Head of caudate nucleus (tissue), 42 donors: ENCODE measurements around the gene WDR4.
"Not testable (repeated sequence)": the region's sequence is repeated elsewhere in the genome, so short reads cannot be mapped to it uniquely, and the experiment has no call there.

Experiments
- DNase-seq, 42 donors: peaks; one replicate each; pipeline versions ENCODE4 v3.0.0 to v3.0.0-alpha.2; 2020 to 2021; ENCODE audit warnings: mixed read lengths in 7 of 42
- intact Hi-C: fragments of 100-400 bp; cut with DNase I; formaldehyde crosslinking; loops from one replicate; pipeline ENCODE4 v1.15.0; 2022

WDR4 gene

DNA sequence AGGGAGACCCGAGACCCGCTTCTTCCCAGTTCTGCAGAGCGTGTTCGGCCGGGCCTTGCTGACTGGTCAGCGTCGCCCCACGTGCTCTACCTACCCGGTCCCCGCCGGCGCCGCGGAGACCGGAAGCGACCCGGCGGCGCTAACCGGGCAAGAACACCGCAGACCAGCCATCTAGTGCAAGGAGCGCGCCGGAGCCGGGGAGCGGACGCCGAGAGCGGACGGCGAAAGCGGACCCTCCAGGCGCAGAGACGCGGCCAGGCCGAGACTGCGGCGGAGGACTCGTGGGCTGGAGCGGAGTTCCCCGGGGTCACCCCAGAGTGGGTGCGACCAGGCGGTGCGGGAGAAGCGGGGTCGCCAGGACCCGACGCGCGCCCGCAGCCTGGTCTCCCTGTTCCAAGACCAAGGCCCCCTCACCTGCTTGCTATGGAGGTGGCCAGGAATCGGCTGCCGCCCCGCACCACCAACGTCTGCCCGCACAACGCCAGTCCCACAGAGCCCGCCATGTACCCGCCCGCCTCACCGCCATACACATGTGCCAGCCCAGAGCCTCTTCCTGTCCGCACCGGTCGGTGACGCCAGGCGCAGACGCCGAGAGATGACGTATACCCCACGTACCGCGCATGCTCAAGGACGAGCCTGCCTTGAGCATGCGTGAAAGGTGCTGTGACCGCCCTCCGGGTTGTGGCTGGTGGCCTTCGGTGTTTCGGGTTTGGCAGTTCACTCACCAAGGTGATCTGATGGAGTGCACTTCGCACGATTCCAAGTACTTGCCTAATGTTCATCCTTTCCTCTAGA lies at the start of gene WDR4:
WDR4 (minus strand) TSS at position 547 of the 795 bp plus-strand sequence; CDS start at position 503, 44 bp downstream.
- DNase-seq = peak; percentile 87 to 98 (median 93)
- intact Hi-C loops = loop anchor here (1.0 to 10.0 kb wide), 2 partner anchors 14 to 874 kb away; partner anchors contain the start of gene NDUFV3

DNA sequence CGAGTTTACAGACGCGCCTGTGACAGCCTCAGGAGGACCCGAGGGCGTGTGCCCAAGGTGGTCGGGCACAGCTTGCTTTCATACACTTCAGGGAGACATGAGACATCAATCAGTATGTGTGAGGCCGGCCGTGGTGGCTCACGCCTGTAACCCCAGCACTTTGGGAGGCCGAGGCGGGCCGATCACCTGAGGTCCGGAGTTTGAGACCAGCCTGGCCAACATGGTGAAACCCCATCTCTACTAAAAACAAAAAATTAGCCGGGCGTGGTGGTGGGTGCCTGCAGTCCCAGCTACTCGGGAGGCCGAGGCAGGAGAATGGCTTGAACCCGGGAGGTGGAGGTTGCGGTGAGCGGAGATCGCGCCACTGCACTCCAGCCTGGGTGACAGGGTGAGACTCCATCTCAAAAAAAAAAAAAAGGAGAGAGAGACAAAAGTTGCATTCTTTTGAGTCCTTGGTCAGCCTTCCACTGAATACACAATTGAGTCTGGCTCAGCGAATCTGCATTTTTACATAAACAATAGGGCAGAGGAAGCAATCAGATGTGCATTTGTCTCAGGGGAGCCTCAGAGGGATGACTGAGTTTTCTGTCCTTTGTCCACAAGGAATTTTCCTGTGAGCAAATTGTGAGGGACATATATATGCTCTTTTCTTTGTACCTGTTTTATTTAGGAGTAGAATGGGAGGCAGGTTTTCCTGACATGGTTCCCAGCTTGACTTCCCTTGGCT lies 48.3 kb upstream of the WDR4 start:
- intact Hi-C loops = loop anchor here (5.0 kb wide), 1 partner anchor 45 kb away; the partner anchor contains the start of gene PKNOX1
- peak in 15 of 42 donors; percentile 8 to 71 (median 33) for DNase-seq

DNA sequence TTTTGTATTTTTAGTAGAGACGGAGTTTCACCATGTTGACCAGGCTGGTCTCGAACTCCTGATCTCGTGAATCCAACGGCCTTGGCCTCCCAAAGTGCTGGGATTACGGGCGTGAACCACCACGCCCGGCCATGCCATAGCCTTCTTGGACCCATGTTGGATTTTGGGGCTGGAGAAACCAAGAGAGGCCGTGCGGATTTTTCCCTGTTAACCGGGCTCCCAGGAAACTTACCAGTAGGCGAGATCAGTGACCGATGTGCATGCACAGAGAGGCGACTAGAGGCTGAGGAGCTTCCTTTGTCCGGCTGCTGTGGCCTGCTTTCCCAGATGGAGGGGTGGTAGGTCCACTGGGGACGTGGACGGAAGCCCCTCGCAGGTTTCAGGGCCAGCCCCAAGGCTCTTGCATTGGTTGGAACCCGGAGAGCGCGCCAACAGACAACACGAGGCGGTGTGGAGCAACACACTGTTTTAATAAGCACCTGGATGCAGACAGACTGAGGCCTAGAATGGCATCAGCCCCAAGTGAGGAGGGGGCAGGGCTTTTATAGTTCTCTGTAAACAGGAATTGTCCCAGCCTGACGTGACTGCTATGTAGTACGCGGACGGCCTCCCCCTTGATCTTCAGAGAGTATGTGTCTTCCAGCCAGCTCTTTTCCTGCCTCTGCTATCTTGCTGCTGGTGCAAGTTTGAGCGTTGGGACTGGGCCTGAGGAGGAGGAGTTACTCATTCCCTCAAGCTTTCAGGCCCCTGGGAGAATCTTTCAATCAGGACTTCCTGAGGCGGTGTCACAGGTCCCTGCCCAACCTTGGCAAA lies 46.0 kb upstream of the WDR4 start, which contains the start of gene ERVH48-1:
ERVH48-1 (minus strand) TSS at position 517 of the 813 bp plus-strand sequence. CDS start 6,624 bp downstream, outside the sequence.
- no peak for DNase-seq
- intact Hi-C loops = loop anchor here (5.0 kb wide), 1 partner anchor 47 kb away; the partner anchor contains the start of gene PKNOX1

- DNase-seq = no peak
- intact Hi-C loops = no loop called here
Observed at GRCh38 chr21:42924433-42924751, 45.1 kb upstream of the WDR4 start.

DNA sequence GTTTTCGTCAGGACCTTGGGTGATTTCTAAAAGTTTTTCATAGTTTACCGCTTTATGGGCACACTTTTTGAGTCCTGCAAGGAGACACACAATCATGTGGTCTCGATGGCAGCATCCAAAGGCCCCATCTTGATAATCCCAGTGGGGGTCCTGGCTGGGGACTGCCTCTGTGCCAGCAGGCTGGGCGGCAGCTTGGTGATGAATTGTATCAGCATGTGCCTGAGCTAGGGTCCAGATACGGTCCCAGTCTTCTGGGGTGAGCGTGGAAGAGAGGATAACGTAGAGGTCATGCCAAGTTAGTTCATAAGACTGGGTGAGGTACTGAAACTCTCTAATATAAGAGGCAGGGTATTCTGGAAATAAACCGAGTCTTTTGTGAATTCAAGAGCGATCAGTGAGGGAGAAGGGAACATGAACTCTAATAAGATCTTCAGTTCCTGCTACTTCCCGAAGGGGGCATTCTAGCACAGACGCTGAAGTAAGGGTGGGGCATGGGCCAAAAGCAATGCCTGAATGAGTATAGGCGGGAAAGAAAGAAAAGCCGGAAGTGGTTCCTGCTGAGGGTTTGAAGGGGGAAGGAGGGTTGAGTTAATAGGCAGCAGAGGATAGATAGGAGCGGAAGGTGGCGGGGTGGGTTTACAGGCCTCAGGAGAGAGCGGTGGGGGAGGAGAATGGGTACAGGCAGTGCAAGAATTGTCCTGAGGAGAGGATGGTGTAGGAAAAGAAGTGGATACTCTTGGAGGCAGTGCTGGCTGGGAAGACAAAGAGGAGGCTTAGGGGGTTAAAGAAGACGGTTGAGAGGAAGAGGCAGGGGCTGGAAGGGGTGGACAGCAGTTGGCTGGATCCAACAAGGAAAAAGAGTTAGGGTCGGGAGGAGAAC lies 44.5 kb upstream of the WDR4 start:
- intact Hi-C loops = no loop called here

DNA sequence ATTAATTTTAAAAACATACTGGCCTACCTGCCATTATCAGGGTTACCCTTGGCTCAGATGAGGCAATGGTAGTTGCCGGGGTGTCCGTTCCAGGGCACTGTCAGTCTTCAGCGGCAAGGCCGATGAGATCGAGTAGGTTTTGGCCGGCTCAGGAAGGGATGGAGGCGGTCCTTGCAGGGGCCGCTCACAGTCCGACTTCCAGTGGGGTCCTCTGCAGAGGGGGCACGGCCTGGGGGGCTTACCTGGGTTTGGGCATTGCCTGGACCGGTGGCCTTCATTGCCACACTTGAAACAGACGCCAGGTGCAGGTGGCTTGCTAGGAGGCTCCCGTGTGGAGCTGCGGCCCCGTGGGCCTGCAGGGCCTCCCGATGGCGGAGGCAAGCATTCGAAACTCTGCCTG lies 43.6 kb upstream of the WDR4 start:
- intact Hi-C loops = no loop called here
- no peak for DNase-seq

More for the DNA sequence above, 44.5 kb upstream of the WDR4 start:
- DNase-seq = peak in 41 of 42 donors; percentile 39 to 91 (median 72)

- DNase-seq = no peak
- intact Hi-C loops = no loop called here
Observed at GRCh38 chr21:42921927-42922326, 42.6 kb upstream of the WDR4 start.

- intact Hi-C loops = no loop called here
- no peak for DNase-seq
Observed at GRCh38 chr21:42918291-42918690, 39.0 kb upstream of the WDR4 start.

GRCh38 chr21:42913476-42913875 lies 34.1 kb upstream of the WDR4 start:
- intact Hi-C loops = no loop called here
- DNase-seq = no peak

GRCh38 chr21:42911920-42912319 lies 32.6 kb upstream of the WDR4 start:
- DNase-seq, intact Hi-C loops: not testable (repeated sequence)

DNA sequence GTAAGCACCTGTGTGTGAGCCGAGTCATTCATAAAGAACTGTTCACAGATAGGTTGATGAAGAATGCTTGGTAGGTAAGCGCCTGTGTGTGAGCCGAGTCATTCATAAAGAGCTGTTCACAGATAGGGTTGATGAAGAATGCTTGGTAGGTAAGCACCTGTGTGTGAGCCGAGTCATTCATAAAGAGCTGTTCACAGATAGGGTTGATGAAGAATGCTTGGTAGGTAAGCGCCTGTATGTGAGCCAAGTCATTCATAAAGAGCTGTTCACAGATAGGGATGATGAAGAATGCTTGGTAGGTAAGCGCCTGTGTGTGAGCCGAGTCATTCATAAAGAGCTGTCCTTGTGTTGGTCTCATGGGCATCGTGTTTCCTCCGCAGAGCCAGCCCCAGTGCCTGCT lies 29.1 kb upstream of the WDR4 start:
- intact Hi-C loops = not testable (repeated sequence)

GRCh38 chr21:42906233-42906632 lies 26.9 kb upstream of the WDR4 start:
- no peak for DNase-seq
- intact Hi-C loops = no loop called here

More for the DNA sequence above, 29.1 kb upstream of the WDR4 start:
- DNase-seq = not testable (repeated sequence)

- no peak for DNase-seq
- intact Hi-C loops = no loop called here
Observed at GRCh38 chr21:42905195-42905594, 25.9 kb upstream of the WDR4 start.

DNA sequence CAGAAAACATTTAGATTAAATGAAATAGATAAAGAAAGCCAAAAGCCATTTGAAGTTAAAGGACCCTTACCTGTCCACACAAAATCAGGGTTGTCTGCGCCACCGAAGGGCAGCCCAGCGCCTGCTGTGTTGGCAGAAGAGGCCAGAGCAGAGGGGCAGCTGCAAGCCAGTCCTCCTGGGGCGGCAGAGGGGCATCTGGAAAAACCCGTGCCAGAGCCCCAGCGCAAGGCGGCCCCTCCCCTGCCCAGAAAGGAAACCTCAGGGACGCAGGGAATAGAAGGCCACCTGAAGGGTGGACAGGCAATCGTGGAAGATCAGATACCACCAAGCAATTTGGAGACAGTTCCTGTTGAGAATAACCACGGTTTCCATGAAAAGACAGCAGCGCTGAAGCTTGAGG lies 24.5 kb upstream of the WDR4 start:
- intact Hi-C loops = no loop called here
- no peak for DNase-seq

- intact Hi-C loops = no loop called here
- DNase-seq = no peak
Observed at GRCh38 chr21:42900446-42900845, 21.1 kb upstream of the WDR4 start.

DNA sequence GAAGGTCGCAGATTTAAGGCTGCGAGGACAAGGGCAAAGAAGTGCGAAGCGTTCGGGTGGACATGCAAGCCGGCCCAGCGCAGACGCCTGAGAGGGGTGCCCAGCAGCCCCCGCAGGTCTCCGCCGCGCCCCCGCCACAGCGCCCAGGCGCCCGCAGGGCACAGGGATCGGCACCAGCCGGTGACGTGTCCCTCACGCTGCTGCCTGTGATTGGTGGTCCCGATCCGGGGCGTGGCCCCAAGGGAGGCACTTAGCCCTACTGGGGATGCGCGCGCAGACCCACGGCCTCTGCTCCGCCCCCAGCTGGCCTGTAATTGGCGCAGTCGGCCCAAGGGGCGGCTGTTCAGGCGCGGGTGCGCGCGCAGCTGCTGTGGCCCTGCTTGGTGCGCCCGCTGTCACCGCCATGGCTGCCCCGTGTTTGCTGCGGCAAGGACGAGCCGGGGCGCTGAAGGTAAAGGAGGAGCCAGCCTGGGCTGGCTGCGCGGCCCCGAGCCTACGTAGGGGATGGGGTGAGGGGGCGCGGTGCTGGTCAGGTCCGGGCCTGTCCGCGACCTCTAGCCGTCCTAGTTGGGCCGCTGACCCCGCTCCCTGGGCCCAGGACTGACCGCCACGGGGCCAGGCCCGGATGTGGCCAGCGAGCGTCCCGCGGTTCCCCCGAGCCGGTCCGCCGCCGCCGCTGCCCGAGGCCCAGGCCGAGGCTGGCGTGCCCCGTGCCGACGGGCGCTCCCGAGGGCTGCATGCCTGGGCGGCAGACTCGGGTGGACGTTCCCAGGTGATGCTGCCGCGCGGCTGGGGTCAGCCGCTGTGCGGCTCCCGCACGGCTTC lies 13.8 kb upstream of the WDR4 start, which contains the start of gene NDUFV3:
NDUFV3 (plus strand) TSS at position 379 of the 825 bp plus-strand sequence; CDS start at position 404, 25 bp downstream.
- DNase-seq = peak; percentile 99 to 100 (median 100)
- intact Hi-C loops = loop anchor here (1.0 kb wide), 1 partner anchor 14 kb away; the partner anchor contains the start of gene WDR4

- intact Hi-C loops = no loop called here
- DNase-seq = peak in 2 of 42 donors; percentile 9 to 17
Observed at GRCh38 chr21:42892582-42892930, 13.2 kb upstream of the WDR4 start.
